Mammary epithelial cell (primary cell): ENCODE measurements around the gene ATG7.

Experiments
- EZH2 ChIP-seq: IDR thresholded peaks from 2 replicates; pipeline ENCODE4 v1.6.1; 2012; ENCODE audit warnings: low read length, inconsistent platforms, borderline replicate concordance
- TF ChIP-seq, protein P1 (sequence below), 2 donors: IDR thresholded peaks in 1 of 2; conservative IDR thresholded peaks in 1 of 2; 2 replicates each; pipeline ENCODE4 v1.5.1; 2011 to 2012; ENCODE audit warnings: inconsistent platforms in 2 of 2, low read length in 2 of 2, mild to moderate bottlenecking in 2 of 2, control low read depth in 1 of 2, low read depth in 1 of 2; ENCODE audit not compliant: insufficient read depth in 1 of 2; ENCODE audit errors: extremely low read depth in 1 of 2

DNA sequence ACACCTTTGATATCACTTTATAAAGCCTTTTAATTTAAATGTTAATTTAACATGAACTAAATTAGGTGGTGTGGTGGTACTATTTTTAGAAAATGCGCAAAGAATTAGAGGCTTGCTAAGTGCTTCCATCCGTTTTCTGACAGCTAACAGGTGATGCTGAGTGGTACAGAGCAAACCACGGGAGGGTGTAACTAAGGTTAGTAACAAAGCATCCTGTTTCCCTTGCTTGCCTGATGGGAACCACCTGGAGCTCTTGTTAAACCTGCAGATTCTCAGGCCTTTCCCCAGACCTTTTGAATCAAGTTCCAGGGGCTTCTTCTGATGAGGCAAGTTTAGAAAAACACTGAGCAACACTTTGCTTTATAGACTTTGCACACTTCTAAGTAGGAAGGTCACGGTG, 101.0 kb downstream of the ATG7 start:
- TF ChIP-seq, protein P1, sequence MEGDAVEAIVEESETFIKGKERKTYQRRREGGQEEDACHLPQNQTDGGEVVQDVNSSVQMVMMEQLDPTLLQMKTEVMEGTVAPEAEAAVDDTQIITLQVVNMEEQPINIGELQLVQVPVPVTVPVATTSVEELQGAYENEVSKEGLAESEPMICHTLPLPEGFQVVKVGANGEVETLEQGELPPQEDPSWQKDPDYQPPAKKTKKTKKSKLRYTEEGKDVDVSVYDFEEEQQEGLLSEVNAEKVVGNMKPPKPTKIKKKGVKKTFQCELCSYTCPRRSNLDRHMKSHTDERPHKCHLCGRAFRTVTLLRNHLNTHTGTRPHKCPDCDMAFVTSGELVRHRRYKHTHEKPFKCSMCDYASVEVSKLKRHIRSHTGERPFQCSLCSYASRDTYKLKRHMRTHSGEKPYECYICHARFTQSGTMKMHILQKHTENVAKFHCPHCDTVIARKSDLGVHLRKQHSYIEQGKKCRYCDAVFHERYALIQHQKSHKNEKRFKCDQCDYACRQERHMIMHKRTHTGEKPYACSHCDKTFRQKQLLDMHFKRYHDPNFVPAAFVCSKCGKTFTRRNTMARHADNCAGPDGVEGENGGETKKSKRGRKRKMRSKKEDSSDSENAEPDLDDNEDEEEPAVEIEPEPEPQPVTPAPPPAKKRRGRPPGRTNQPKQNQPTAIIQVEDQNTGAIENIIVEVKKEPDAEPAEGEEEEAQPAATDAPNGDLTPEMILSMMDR (conservative IDR thresholded peaks at IDR 0.05 in 1 of 2, IDR thresholded peaks at IDR 0.05 in 1 of 2; ENCODE audit: extremely low read depth in 1 of 2, insufficient read depth in 1 of 2, low read depth in 1 of 2, low read length in 2 of 2): no peak
- TF ChIP-seq EZH2: no peak
